OCI-LY7 (cell line): ENCODE data around the gene SBF1. TPM values are rescaled to one million over a fixed set of nuclear protein-coding genes. Genes with fewer than 3 reads are reported as not detected.
"Not testable (repeated sequence)": the region's sequence is repeated elsewhere in the genome, so short reads cannot be mapped to it uniquely, and the experiment has no call there.

Experiments
- BruUV-seq: library from RNA; stranded (reverse); fragments of 400-500 nt; replicated peaks from 2 replicates; lab custom pipeline; 2021; lab: Mats Ljungman, UMichigan
- CTCF ChIA-PET: fragments of 300-600 bp; sonication (Branson Sonifier 250); formaldehyde crosslinking; loops from one replicate; lab custom pipeline; 2022; ENCODE audit warnings: antibody characterized with exemption; ENCODE audit not compliant: unreplicated experiment; lab: Charles Lee
- POLR2A ChIA-PET: fragments of 300-600 bp; sonication (Branson Sonifier 250); formaldehyde crosslinking; loops from one replicate; lab custom pipeline; 2022; ENCODE audit warnings: antibody characterized with exemption; lab: Charles Lee
- DNase-seq: peaks from one replicate; pipeline ENCODE4 v3.0.0-alpha.2; 2015; ENCODE audit warnings: low spot score
- H2AFZ ChIP-seq: fragments of 200-600 bp; sonication (generic), shearing (Covaris generic); 2 replicates; pipeline ENCODE4 v1.6.1; 2014; ENCODE audit warnings: mild to moderate bottlenecking, antibody characterized with exemption, low read length, moderate library complexity
- H3K27ac ChIP-seq: fragments of 200-600 bp; sonication (generic); 2 replicates; pipeline ENCODE4 v1.5.1; 2014; ENCODE audit warnings: mixed run types, low read depth, mild to moderate bottlenecking, moderate library complexity, low read length, inconsistent platforms; ENCODE audit not compliant: poor library complexity, severe bottlenecking
- H3K36me3 ChIP-seq: fragments of 200-600 bp; sonication (generic); 2 replicates; pipeline ENCODE4 v1.6.1; 2014; ENCODE audit warnings: mild to moderate bottlenecking, antibody characterized with exemption, low read length, moderate library complexity, mixed read lengths; ENCODE audit not compliant: insufficient read depth
- H3K4me1 ChIP-seq: fragments of 200-600 bp; sonication (generic); 2 replicates; pipeline ENCODE4 v1.5.1; 2014; ENCODE audit warnings: mild to moderate bottlenecking, low read length; ENCODE audit not compliant: insufficient read depth, poor library complexity, severe bottlenecking
- H3K4me2 ChIP-seq: fragments of 200-600 bp; sonication (generic); 2 replicates; pipeline ENCODE4 v1.6.1; 2014; ENCODE audit warnings: mild to moderate bottlenecking, low read length
- H3K4me3 ChIP-seq: fragments of 200-600 bp; sonication (generic); 2 replicates; pipeline ENCODE4 v1.5.1; 2014; ENCODE audit warnings: mild to moderate bottlenecking, low read depth, low read length; ENCODE audit not compliant: poor library complexity, severe bottlenecking
- H3K79me2 ChIP-seq: fragments of 200-600 bp; sonication (generic); 2 replicates; pipeline ENCODE4 v1.6.1; 2016; ENCODE audit warnings: low read depth, mild to moderate bottlenecking, low read length, moderate library complexity, mixed read lengths; ENCODE audit not compliant: insufficient read depth
- H3K9me2 ChIP-seq: fragments of 200-600 bp; sonication (generic); 2 replicates; pipeline ENCODE4 v1.6.1; 2016; ENCODE audit warnings: mild to moderate bottlenecking, low read length, mixed read lengths; ENCODE audit not compliant: insufficient read depth
- H3K9me3 ChIP-seq: fragments of 200-600 bp; sonication (generic); 2 replicates; pipeline ENCODE4 v1.6.1; 2014; ENCODE audit warnings: mild to moderate bottlenecking, mixed run types, low read length, mixed read lengths
- H4K20me1 ChIP-seq: fragments of 200-600 bp; sonication (generic); 2 replicates; pipeline ENCODE4 v1.6.1; 2014; ENCODE audit warnings: mild to moderate bottlenecking, antibody characterized with exemption, low read length, moderate library complexity, mixed read lengths; ENCODE audit not compliant: insufficient read depth
- CTCF ChIP-seq: fragments of 200-600 bp; sonication (generic); conservative IDR thresholded peaks from 2 replicates; pipeline ENCODE4 v1.5.1; 2014; ENCODE audit warnings: mild to moderate bottlenecking, antibody characterized with exemption, low read length, moderate library complexity, mixed read lengths
- EZH2phosphoT487 ChIP-seq: fragments of 200-600 bp; sonication (generic); IDR thresholded peaks from 2 replicates; pipeline ENCODE4 v1.6.1; 2018; ENCODE audit warnings: low read depth, borderline replicate concordance, mild to moderate bottlenecking, mixed run types, antibody characterized with exemption, low read length, moderate library complexity, mixed read lengths
- intact Hi-C: fragments of 100-400 bp; cut with micrococcal nuclease; formaldehyde crosslinking; loops from one replicate; pipeline ENCODE4 v1.10.0; 2022; ENCODE audit not compliant: unreplicated experiment
- total RNA-seq, 2 experiments: library from RNA; depleted of rRNA in 1 of 2; stranded (reverse); fragments of >200 nt in 1 of 2; shearing (Covaris generic) in 1 of 2; gene quantifications; 2 replicates each; pipeline ENCODE4 v1.2.3, GENCODE V29; 2014 to 2022

The SBF1 gene
- total RNA-seq, 2 experiments from 2014 or later = 177 to 181 TPM

DNA sequence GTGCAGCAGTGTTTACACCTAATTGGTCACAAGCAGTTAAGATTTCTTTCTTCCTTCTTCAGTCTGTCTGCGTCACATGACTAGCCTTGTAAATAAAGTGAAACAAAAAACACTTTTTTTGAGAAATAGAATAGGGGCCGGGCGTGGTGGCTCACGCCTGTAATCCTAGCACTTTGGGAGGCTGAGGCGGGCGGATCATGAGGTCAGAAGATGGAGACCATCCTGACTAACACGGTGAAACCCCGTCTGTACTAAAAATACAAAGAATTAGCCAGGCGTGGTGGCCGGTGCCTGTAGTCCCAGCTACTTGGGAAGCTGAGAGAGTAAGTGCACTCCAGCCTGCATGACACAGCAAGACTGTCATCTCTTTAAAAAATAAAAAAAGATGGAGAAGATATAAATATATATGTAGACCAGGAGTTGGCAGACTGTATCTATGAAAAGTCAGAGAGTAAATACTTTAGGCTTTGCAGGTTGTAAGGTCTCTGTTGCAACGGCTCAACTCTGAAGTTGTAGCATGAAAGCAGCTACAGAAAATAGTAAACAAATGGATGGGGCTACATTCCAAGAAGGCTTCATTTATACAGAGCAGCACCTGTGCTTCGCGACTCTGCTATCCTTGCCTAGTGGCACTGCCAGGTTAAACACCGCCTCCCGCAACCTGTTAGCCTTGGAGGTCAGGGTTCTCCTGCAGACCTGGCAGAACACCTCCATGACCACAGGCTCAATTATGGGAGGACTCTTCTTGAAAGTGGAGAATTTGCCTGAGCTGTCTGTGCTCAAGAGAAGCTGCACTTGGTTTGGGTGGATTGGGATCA is 75.8 kb downstream of the SBF1 start:
- H3K4me1 ChIP-seq = no peaks in the 10 kb centered on the region
- no peak for DNase-seq
- ChIA-PET POLR2A (no interaction called here), CTCF (no interaction called here)
- TF ChIP-seq CTCF = no peak
- no peak for TF ChIP-seq EZH2phosphoT487
- no peaks in the 10 kb centered on the region for H3K79me2 ChIP-seq
- no peak overlapping the region for H3K27ac ChIP-seq
- H2AFZ ChIP-seq = no peak overlapping the region
- H3K4me2 ChIP-seq = no peak overlapping the region
- H3K9me3 ChIP-seq = no peaks in the 10 kb centered on the region
- no peaks in the 10 kb centered on the region for H4K20me1 ChIP-seq
- H3K9me2 ChIP-seq = no peaks in the 10 kb centered on the region
- H3K4me3 ChIP-seq = no peak overlapping the region
- intact Hi-C loops = loop anchor here (1.0 kb wide), 1 partner anchor 99 kb away; no protein-coding TSS in a partner anchor
- peaks cover 72% of the 10 kb centered on the region for H3K36me3 ChIP-seq
- no TSS peak for BruUV-seq

DNA sequence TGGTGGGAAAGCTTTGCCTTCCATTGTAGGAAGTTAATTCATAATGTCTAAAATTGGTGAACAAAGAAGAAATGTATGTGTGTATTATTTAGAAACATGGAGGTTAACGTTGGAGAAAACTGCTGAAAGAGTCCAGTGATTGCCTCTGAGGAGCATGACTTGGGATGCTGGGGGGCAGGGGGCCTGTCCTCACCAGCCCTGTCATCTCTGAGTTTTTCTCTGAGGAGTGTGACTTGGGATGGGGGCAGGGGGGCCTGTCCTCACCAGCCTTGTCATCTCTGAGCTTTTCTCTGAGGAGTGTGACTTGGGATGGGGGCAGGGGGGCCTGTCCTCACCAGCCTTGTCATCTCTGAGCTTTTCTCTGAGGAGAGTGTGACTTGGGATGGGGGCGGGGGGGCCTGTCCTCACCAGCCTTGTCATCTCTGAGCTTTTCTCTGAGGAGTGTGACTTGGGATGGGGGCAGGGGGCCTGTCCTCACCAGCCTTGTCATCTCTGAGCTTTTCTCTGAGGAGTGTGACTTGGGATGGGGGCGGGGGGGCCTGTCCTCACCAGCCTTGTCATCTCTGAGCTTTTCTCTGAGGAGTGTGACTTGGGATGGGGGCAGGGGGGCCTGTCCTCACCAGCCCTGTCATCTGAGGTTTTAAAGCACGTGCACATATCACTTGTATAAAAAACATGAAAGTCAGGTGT is 77.3 kb downstream of the SBF1 start:
- DNase-seq, H2AFZ ChIP-seq, BruUV-seq, H3K79me2 ChIP-seq, H3K4me1 ChIP-seq, H3K4me3 ChIP-seq, H3K4me2 ChIP-seq, intact Hi-C loops, H3K9me2 ChIP-seq, H3K9me3 ChIP-seq, CTCF ChIA-PET, H3K27ac ChIP-seq, H4K20me1 ChIP-seq: not testable (repeated sequence)
- POLR2A ChIA-PET = interaction anchor here (0.7 kb wide), 2 partner anchors 128 to 145 kb away, joined by 4 to 5 read pairs; no protein-coding TSS in a partner anchor
- H3K36me3 ChIP-seq = peaks cover 70% of the 10 kb centered on the region

DNA sequence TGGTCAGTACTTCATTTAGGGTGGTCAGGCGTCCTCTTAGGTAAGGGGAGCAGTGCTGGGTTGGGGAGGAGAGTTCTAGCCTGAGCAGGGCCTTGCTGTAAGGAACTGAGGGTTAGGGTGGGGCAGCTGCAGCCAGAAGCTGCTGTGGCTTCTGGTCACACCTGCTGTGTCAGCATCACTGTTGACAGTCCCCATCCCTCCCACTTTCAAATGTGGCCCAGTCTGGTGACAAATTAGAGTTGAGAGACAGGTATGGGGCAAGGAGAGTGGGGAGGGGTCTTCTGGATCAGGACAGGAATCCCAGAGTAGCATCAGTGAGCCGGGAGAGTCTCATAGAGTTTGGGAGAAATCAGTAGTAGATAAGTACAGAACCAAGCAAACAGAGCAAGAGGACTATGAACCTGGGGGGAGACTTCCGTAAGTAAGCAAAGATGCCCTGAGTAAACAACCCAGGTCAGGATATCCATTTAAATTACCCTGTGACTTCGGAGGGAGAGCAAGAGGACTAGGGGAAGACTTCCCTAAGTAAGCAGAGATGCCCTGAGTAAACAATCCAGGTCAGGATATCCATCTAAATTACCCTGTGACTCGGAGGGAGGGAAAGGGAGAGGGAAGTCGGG is 78.0 kb downstream of the SBF1 start:
- Histone ChIP-seq H3K9me2 (no peaks in the 10 kb centered on the region), H3K4me3 (no peak overlapping the region), H3K4me1 (no peaks in the 10 kb centered on the region), H3K27ac (no peak overlapping the region), H2AFZ (no peak overlapping the region), H3K4me2 (no peak overlapping the region), H4K20me1 (no peaks in the 10 kb centered on the region), H3K36me3 (peaks cover 70% of the 10 kb centered on the region), H3K79me2 (no peaks in the 10 kb centered on the region; the same call in 1 of the 2 replicates), H3K9me3 (no peaks in the 10 kb centered on the region)
- intact Hi-C loops = no loop called here
- TF ChIP-seq EZH2phosphoT487 = no peak
- ChIA-PET CTCF (no interaction called here), POLR2A (interaction anchor here (0.7 kb wide), 1 partner anchor 128 kb away, joined by 4 read pairs; no protein-coding TSS in a partner anchor)
- no TSS peak for BruUV-seq
- DNase-seq = no peak

Other genes with a start within 250 kb of the SBF1 start
- 52.8 and 57.7 TPM in 2 replicates for gene TUBGCP6, start 230.0 kb downstream of the SBF1 start, total RNA-seq (2014; rRNA removed; shearing (Covaris generic))
- 63.2 and 68.8 TPM in 2 replicates for gene TUBGCP6, start 230.0 kb downstream of the SBF1 start, total RNA-seq (2022)
- 47.4 and 49.4 TPM in 2 replicates for gene HDAC10, start 223.8 kb downstream of the SBF1 start, total RNA-seq (2014; rRNA removed; shearing (Covaris generic))
- 74.6 and 74.9 TPM in 2 replicates for gene HDAC10, start 223.8 kb downstream of the SBF1 start, total RNA-seq (2022)
- gene MAPK12, start 213.4 kb downstream of the SBF1 start, total RNA-seq (2014; rRNA removed; shearing (Covaris generic)) = 90.8 and 93.6 TPM in 2 replicates
- 84.9 and 90.1 TPM in 2 replicates for gene MAPK12, start 213.4 kb downstream of the SBF1 start, total RNA-seq (2022)
- gene MAPK11, start 204.7 kb downstream of the SBF1 start, total RNA-seq (2014; rRNA removed; shearing (Covaris generic)) = 12.0 and 13.0 TPM in 2 replicates
- 18.6 and 19.7 TPM in 2 replicates for gene MAPK11, start 204.7 kb downstream of the SBF1 start, total RNA-seq (2022)
- 10.7 and 13.6 TPM in 2 replicates for gene PLXNB2, start 167.4 kb downstream of the SBF1 start, total RNA-seq (2014; rRNA removed; shearing (Covaris generic))
- gene PLXNB2, start 167.4 kb downstream of the SBF1 start, total RNA-seq (2022) = 38.9 and 39.2 TPM in 2 replicates
- gene DENND6B, start 148.0 kb downstream of the SBF1 start, total RNA-seq (2014; rRNA removed; shearing (Covaris generic)) = 25.0 and 31.6 TPM in 2 replicates
- gene DENND6B, start 148.0 kb downstream of the SBF1 start, total RNA-seq (2022) = 38.1 and 45.0 TPM in 2 replicates
- gene PPP6R2, start 131.7 kb downstream of the SBF1 start, total RNA-seq (2014; rRNA removed; shearing (Covaris generic)) = 55.0 and 64.5 TPM in 2 replicates
- gene PPP6R2, start 131.7 kb downstream of the SBF1 start, total RNA-seq (2022) = 62.3 and 65.8 TPM in 2 replicates
- 2.7 and 4.3 TPM in 2 replicates for gene ADM2, start 6.5 kb upstream of the SBF1 start, total RNA-seq (2014; rRNA removed; shearing (Covaris generic))
- 7.0 and 7.9 TPM in 2 replicates for gene ADM2, start 6.5 kb upstream of the SBF1 start, total RNA-seq (2022)
- gene MIOX, start 11.8 kb upstream of the SBF1 start, total RNA-seq (2014; rRNA removed; shearing (Covaris generic)) = not detected in 2 replicates
- 0.53 and 0.74 TPM in 2 replicates for gene MIOX, start 11.8 kb upstream of the SBF1 start, total RNA-seq (2022)
- gene LMF2, start 32.7 kb upstream of the SBF1 start, total RNA-seq (2014; rRNA removed; shearing (Covaris generic)) = 37.8 and 50.7 TPM in 2 replicates
- 49.2 and 49.8 TPM in 2 replicates for gene LMF2, start 32.7 kb upstream of the SBF1 start, total RNA-seq (2022)
- gene NCAPH2, start 33.2 kb upstream of the SBF1 start, total RNA-seq (2014; rRNA removed; shearing (Covaris generic)) = 129 and 151 TPM in 2 replicates
- gene NCAPH2, start 33.2 kb upstream of the SBF1 start, total RNA-seq (2022) = 124 and 126 TPM in 2 replicates
- gene SCO2, start 50.6 kb upstream of the SBF1 start, total RNA-seq (2014; rRNA removed; shearing (Covaris generic)) = 2.7 and 4.9 TPM in 2 replicates
- gene SCO2, start 50.6 kb upstream of the SBF1 start, total RNA-seq (2022) = 3.9 and 4.1 TPM in 2 replicates
- 3.9 and 6.3 TPM in 2 replicates for gene TYMP, start 55.0 kb upstream of the SBF1 start, total RNA-seq (2014; rRNA removed; shearing (Covaris generic))
- gene TYMP, start 55.0 kb upstream of the SBF1 start, total RNA-seq (2022) = 3.8 and 4.0 TPM in 2 replicates
- gene KLHDC7B, start 70.9 kb upstream of the SBF1 start, total RNA-seq (2014; rRNA removed; shearing (Covaris generic)) = 0.08 and 0.25 TPM in 2 replicates
- 0.31 and 0.46 TPM in 2 replicates for gene KLHDC7B, start 70.9 kb upstream of the SBF1 start, total RNA-seq (2022)
- not detected in 2 replicates for gene SYCE3, start 87.9 kb upstream of the SBF1 start, total RNA-seq (2014; rRNA removed; shearing (Covaris generic))
- not detected in 2 replicates for gene SYCE3, start 87.9 kb upstream of the SBF1 start, total RNA-seq (2022)
- gene CPT1B, start 103.4 kb upstream of the SBF1 start, total RNA-seq (2014; rRNA removed; shearing (Covaris generic)) = 92.6 and 101 TPM in 2 replicates
- gene CPT1B, start 103.4 kb upstream of the SBF1 start, total RNA-seq (2022) = 138 and 162 TPM in 2 replicates
- 83.8 and 85.8 TPM in 2 replicates for gene CHKB, start 107.8 kb upstream of the SBF1 start, total RNA-seq (2014; rRNA removed; shearing (Covaris generic))
- gene CHKB, start 107.8 kb upstream of the SBF1 start, total RNA-seq (2022) = 100 and 110 TPM in 2 replicates
- 0.54 and 0.62 TPM in 2 replicates for gene MAPK8IP2, start 125.8 kb upstream of the SBF1 start, total RNA-seq (2014; rRNA removed; shearing (Covaris generic))
- 1.5 and 2.2 TPM in 2 replicates for gene MAPK8IP2, start 125.8 kb upstream of the SBF1 start, total RNA-seq (2022)
- gene ARSA, start 153.1 kb upstream of the SBF1 start, total RNA-seq (2014; rRNA removed; shearing (Covaris generic)) = 20.1 and 31.6 TPM in 2 replicates
- gene ARSA, start 153.1 kb upstream of the SBF1 start, total RNA-seq (2022) = 34.4 and 34.8 TPM in 2 replicates
- not detected in 2 replicates for gene SHANK3, start 197.8 kb upstream of the SBF1 start, total RNA-seq (2014; rRNA removed; shearing (Covaris generic))
- gene SHANK3, start 197.8 kb upstream of the SBF1 start, total RNA-seq (2022) = 0.07 and 0.15 TPM in 2 replicates